GM21576 (cell line): ENCODE results near the gene MYO16.
A peak's percentile ranks its signal among the peaks of the same experiment; 100 is the strongest.
"Not testable (repeated sequence)": the region's sequence is repeated elsewhere in the genome, so short reads cannot be mapped to it uniquely, and the experiment has no call there.

Source experiments
- ATAC-seq: cut with Tn5 transposase; IDR thresholded peaks from one replicate; pipeline ENCODE4 v1.9.1; 2021; ENCODE audit warnings: mild to moderate bottlenecking, moderate library complexity; ENCODE audit not compliant: unreplicated experiment

MYO16 gene

GRCh38 chr13:108878732-108879131 lies 249.3 kb downstream of the MYO16 start:
- no peak for ATAC-seq

DNA sequence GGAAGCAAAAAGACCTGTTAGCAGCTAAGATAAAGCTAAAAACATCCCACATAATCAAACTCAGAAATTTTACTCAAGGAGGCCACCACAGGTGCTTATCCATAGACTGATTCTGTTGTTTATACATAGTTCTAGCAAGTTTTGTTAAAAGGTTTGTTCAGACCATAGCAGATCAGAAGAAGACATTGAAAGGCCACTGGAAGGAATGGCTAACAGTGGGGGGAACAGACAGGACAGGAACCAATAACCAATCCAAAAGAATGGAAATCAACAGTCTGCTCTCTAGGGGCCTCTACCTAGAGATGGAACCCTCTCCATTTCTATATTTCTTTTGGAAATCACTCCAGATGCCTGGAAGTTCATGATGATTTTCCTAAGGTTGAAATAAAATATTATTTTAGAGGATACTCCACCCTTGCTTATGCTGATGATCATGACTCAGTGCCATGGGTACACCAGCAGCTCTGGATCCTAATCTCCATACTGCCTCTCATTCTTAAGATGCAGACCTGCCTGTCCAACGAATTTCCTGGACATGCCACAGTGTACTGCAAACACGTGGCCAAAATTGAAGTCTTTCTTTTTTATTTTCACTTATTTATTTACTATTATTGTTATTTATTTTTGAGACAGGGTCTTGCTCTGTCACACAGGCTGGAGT lies 260.0 kb downstream of the MYO16 start:
- no peak for ATAC-seq

DNA sequence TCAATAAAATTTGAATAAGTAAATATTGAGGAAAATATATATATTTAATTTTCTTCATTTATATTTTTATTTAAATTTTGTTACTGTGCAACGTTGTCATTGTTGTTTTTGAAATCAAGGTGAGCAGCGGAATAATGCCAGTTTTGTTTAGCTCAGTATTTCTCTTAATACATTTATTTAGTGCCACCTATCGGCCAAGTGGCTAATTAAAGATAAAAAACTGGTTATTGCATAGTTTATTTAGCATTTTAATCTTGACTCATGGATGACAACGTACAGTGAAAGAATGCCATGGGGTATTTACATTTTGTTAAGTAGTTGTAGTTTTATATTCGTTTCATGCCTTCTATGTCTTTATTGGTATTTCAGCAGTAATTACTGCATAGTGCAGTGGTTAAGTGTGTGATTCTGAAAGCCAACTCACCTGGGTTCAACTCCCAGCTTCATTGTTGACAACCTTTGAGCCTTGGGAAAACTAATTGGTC lies 265.9 kb downstream of the MYO16 start:
- peak; percentile 47 for ATAC-seq

DNA sequence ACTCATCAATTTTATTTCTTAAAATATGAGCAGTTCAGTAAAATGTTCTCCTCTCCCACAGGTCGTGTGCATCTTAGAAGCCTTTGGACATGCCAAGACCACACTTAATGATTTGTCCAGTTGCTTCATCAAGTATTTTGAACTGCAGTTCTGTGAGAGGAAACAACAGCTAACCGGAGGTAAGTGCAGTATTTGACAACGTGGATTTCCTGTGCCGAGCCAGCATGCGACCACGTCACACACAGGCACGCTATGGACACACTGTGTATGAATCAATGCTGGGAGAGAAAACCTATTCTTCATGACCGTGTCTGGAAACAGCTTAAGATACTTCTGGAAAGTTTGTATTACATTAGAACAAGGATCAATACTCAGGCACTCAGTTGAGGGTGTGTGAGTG lies 268.5 kb downstream of the MYO16 start:
- no peak for ATAC-seq

DNA sequence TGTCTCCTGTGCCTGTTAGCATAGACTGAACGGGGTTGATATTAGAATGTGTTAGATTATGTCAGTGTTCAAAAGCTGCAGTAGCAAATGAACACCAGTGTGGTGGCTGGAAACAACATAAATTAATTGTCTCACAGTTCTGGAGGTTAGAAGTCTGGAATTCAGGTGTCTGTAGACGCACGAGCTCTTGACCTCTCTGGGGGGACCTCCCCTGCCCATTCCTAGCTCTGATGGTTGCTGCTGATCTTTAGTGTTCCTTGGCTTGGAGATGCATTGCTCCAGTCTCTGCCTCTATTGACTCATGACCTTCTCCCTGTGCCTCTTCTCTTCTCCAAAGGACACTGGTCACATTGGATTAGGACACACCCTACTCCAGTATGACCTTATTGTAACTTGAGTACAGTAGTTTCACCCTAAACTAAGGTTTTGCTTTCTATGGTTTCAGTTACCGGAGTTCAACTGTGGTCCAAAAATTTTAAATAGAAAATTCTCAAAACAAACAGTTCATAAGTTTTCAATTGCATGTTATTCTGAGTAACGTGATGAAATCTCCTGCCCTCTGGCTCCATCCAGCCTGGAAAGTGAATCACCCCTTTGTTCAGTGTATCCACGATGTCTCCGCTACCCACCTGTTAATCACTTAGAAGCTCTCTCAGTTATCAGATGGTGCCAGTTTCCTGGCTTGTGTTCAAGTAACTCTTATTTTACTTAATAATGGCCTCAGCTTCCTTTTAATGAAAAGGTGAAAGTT lies 273.2 kb downstream of the MYO16 start:
- no peak for ATAC-seq

DNA sequence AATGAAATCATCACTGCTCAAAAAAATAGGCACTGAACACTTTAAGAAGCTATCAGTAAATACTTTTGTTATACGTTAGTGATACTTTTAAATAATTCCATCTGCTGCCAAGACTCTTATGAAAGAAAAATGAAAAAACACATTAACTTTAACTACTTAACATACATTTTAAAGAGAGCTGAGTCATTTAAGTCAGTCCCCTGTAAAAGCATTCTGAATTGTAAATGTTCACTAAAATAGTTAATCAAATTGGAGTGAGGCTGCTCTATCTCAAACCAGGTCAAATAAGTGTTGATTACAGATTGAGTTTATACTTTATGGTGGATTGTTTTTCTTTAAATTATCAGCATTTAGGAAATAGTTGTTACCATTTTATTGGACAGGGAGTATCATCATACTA lies 274.2 kb downstream of the MYO16 start:
- no peak for ATAC-seq

DNA sequence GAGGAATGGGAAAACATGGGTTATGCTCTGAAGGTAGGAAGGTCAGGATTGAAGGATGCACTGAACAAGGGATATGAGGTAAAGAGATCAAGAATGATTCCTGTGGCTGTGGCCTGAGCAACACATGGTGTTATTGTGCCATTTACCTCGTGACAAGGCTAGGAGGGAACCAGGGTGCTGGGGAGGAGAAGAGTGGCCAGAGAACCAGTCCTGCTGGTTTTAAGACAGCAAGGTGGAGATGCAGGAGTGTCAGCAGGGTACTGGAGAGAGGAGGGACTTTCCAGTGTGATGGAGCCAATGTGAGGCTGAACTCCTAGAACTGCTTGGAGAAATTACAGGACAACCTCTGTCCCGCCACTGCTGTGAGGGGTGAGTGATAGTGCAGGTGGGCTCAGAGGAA lies 282.4 kb downstream of the MYO16 start:
- no peak for ATAC-seq

DNA sequence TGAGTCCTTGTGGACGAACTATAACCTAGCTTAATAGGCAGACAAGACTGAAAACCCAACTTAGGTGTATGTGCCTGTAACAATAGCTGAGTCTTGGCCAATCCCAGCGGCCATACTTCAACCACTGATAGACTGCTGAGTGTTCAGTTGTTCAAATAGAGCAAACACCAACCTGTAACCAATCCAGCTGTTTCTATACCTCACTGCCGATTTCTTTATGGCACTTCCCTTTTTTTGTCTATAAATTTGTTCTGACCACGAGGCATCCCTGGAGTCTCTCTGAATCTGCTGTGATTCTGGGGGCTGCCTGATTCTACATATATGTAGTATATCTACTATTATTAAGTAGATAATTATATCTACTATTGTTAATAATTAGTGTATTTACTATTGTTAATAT lies 284.3 kb downstream of the MYO16 start:
- ATAC-seq = not testable (repeated sequence)

GRCh38 chr13:108915095-108915633 lies 285.8 kb downstream of the MYO16 start:
- ATAC-seq = no peak

GRCh38 chr13:108915634-108916512 lies 286.5 kb downstream of the MYO16 start:
- peak; percentile 95 for ATAC-seq

DNA sequence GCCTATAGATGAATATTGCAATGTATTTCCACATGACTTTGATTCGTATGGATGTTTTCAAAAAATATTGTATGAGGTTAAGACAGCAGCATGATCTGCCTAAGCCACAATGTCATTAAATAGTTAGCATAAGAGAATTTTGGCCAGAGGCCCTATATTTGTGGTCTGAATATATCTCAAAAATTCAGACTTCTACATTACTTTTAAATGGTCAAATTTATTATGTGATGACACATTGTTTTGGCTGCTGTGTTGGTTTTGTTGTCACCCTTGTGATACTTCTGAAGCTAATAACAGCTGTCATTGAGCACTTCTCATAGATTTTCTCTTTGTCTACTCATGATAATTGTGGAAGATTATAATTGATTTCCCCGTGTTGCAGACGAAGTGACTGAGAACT lies 288.2 kb downstream of the MYO16 start:
- ATAC-seq = no peak

DNA sequence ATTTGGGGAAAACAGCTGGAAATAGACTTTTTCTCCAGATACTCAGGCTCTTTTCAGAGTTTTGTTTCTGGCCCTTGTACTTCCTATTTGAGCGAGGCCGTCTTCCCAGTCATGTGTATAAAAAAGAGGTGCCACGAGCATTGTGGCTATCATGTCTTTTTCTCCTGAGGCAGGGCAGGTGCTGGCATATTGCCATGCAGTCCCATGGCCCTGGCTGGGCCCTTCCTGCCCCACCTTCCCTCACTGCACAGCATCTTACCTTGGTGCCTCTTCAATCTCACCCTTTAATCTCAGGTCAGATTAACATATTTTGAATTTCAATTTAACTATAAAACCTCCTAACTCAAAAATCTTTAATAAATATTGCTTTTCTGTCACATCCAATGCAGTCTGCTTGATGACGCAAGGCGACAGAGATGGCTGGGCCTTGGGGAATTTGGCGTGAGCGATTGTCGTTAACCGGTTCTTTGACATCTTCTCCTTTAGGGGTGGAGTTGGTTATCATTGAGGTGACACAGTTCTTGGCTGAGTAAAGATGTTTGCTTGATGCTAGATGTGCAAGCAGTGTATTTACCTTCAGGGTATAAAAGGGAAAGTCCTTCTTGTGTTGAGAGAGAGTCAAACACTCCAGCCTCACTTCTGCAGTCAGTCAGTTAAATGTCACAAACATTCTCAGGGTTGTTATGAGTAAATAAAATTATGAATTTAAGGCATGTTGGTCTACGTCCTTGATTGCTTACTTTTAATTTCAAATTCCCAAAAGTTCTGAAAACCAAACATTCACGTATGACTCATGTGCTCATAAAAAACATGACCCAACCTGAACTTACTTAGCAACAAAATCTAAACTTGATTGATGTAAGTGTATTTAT lies 289.9 kb downstream of the MYO16 start:
- no peak for ATAC-seq

DNA sequence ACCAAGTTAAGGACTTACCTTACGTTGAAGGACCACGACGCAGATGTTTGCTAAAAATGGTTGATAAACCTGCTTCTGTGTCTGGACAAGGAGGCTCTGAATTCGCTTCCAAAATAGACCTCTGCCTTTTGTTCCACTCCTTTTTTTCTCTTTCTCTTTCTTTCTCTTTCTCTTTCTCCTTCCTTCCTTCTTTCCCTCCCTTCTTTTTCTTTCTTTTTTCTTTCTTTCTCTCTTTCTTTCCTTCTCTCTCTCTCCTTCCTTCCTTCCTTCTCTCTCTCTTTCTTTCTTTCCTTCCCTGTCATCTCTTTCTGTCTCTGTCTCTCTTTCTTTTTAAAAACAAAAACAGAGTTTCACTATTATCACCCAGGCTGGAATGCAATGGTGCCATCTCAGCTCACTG lies 290.7 kb downstream of the MYO16 start:
- no peak for ATAC-seq

- ATAC-seq = no peak
Measured at GRCh38 chr13:108921238-108921637, 291.8 kb downstream of the MYO16 start.

DNA sequence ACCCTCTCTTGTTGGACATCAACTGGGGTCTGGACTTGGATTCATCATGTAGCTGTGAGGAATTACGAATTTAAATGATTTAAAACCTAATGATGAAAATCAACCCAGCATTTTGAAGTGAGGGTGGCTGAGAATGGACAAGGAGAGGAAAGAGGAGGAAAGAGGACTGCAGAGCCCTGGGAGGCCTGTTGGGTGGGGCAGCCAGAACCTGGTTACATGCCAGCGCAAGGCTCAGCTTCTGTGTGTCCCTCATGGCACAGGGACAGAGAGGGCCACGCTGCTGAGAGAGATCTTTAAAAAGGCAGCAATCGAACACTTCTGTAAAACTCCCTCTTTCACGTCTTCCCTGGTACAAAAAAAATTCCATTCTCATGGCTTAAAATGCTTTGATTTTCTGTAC lies 292.7 kb downstream of the MYO16 start:
- ATAC-seq = no peak

DNA sequence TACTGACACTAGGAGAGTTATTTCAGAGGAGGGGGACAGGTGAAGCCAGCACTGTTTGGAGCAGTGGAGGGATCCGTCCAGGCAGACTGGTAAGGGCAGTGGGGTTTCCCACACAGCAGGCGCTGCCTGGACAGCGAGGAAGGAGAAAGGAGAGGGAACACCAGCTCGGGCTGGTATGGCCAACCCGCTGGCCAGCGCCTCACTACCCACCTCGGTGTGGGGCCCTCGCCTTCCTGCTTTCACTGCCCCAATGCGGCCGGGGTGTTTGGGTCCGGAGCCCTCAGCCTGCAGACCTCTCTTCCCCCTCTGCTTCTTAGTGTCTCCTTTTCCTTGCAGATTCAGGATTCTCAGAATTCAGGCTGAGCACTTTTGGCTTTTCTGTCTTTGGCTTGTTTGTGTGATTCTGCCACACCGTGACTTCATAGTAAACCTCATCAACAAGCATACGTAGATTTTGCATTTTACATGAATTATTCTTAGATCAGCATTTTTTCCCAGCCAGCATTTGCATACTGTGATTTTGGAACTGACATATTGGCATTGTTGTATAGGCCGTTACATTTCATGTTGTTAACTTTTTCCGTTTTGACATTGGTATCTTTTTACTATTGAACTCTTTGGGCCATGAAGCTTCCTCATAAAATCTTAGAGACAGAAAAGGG lies 294.1 kb downstream of the MYO16 start:
- ATAC-seq = no peak

- no peak for ATAC-seq
Measured at GRCh38 chr13:108924134-108924533, 294.7 kb downstream of the MYO16 start.

DNA sequence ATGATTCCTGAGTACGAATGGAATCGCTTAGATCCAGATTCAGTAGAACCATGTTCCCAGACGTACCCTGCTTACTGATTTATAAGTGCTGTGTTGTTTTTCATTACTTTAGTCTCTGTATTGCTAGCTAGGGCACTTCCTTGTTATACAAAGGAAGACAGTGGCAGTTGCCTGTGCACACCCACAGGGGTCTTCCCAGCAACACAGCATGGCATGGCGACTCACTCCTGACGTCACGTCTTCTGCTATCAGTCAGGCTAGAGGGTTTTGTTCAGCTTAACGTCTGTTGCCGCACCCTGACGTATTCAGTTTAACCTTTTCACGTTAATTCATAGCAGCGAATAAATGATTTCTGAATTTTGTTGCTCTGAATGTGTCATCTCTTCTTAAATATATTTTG lies 295.1 kb downstream of the MYO16 start:
- no peak for ATAC-seq

DNA sequence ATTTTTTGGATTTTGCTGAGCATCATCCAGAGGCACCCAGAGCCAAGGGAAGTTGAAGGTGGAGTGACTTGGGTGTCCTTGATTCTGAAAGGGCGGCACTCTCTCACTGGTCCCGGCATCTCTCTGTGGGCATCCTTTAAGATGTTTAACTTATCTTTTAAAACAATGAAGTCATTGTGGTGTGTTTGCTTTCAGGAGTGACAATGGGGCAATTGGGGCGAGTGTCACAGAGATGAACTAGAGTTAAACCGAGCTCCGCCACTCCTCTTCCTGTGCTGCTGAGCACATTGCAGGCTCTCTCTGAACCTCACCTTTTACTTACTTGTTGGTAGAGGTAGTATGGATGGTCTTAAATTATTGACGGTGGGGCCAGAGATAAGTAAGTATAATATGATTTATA lies 295.7 kb downstream of the MYO16 start:
- no peak for ATAC-seq

GRCh38 chr13:108926862-108927261 lies 297.5 kb downstream of the MYO16 start:
- ATAC-seq = no peak
